ENCODE results near the gene HNRNPDL. TPM values are rescaled to one million over a fixed set of nuclear protein-coding genes. Genes with fewer than 3 reads are reported as not detected.

Gene HNRNPDL
- total and polyA plus RNA-seq, 2 donors (not counting 1 experiment from before 2014, with no cell fraction given): 296 to 370 TPM

GRCh38 chr4:82403725-82404124 lies 26.5 kb downstream of the HNRNPDL start:
- no peaks in the 10 kb centered on the region for H3K9me3 Mint-ChIP-seq (ENCODE audit: insufficient read depth)
- Histone ChIP-seq H4K20me1 (ENCODE audit: control insufficient read depth, insufficient read depth, low read length, poor library complexity, severe bottlenecking) (no peaks in the 10 kb centered on the region), H3K36me3 (replicated peaks in 1 of 2; ENCODE audit: control extremely low read depth in 1 of 2, control insufficient read depth in 1 of 2, extremely low read depth in 1 of 2, insufficient read depth in 2 of 2, low read length in 1 of 2) (no peaks in the 10 kb centered on the region), H3K4me1 (ENCODE audit: control insufficient read depth in 2 of 2, insufficient read depth in 2 of 2, low read length in 2 of 2) (peaks cover 0 to under 1% of the 10 kb centered on the region in 2 donors), H3K9me3 (ENCODE audit: control extremely low read depth in 1 of 3, control insufficient read depth in 2 of 3, insufficient read depth in 1 of 3, low read length in 2 of 3) (no peaks in the 10 kb centered on the region), H3K9ac (ENCODE audit: low read length) (no peak overlapping the region), H3K27me3 (replicated peaks in 1 of 4; ENCODE audit: control extremely low read depth in 1 of 4, control insufficient read depth in 3 of 4, insufficient read depth in 4 of 4, low read length in 3 of 4) (no peaks in the 10 kb centered on the region), H3K4me2 (replicated peaks; ENCODE audit: low read depth, low read length, poor library complexity, severe bottlenecking) (no peak overlapping the region), H3K4me3 (ENCODE audit: control extremely low read depth in 1 of 5, extremely low read depth in 1 of 5, insufficient read depth in 1 of 5, low read depth in 2 of 5, low read length in 4 of 5) (no peak overlapping the region), H3K27ac (ENCODE audit: low read length in 2 of 2) (no peak overlapping the region), H3K79me2 (ENCODE audit: control insufficient read depth, insufficient read depth, low read length) (no peaks in the 10 kb centered on the region), H2AFZ (ENCODE audit: insufficient read depth, low read depth, low read length, poor library complexity, severe bottlenecking) (no peak overlapping the region)
- intact Hi-C loops (cut with micrococcal nuclease): no loop called here
- H3K27me3 Mint-ChIP-seq: peaks cover 3% of the 10 kb centered on the region
- ChIA-PET CTCF (no interaction called here), POLR2A (no interaction called here)
- H3K4me3 Mint-ChIP-seq: no peak overlapping the region
- no peak for TF ChIP-seq CTCF (IDR thresholded peaks at IDR 0.05)
- no peak for TF ChIP-seq EZH2 (IDR thresholded peaks at IDR 0.05; ENCODE audit: borderline replicate concordance, insufficient read depth, low read depth, low read length, poor library complexity, severe bottlenecking)
- no CpG with 5 or more reads among the region's 1 CpG for WGBS (ENCODE audit: insufficient coverage)
- DNase-seq (no peak), ATAC-seq (ENCODE audit: low read depth) (no peak)
- no peak overlapping the region for H3K27ac Mint-ChIP-seq
- H3K4me1 Mint-ChIP-seq: no peaks in the 10 kb centered on the region

GRCh38 chr4:82402196-82402775 lies 28.0 kb downstream of the HNRNPDL start:
- no peak overlapping the region for H3K4me3 ChIP-seq (ENCODE audit: control extremely low read depth in 1 of 5, extremely low read depth in 1 of 5, insufficient read depth in 1 of 5, low read depth in 2 of 5, low read length in 4 of 5)
- H3K27me3 ChIP-seq (replicated peaks in 1 of 4; ENCODE audit: control extremely low read depth in 1 of 4, control insufficient read depth in 3 of 4, insufficient read depth in 4 of 4, low read length in 3 of 4): no peaks in the 10 kb centered on the region
- Mint-ChIP-seq H3K27ac (no peak overlapping the region), H3K27me3 (peaks cover 3% of the 10 kb centered on the region), H3K9me3 (ENCODE audit: insufficient read depth) (no peaks in the 10 kb centered on the region), H3K4me3 (no peak overlapping the region), H3K4me1 (peaks cover 5% of the 10 kb centered on the region)
- no peak overlapping the region for H3K9ac ChIP-seq (ENCODE audit: low read length)
- H4K20me1 ChIP-seq (ENCODE audit: control insufficient read depth, insufficient read depth, low read length, poor library complexity, severe bottlenecking): no peaks in the 10 kb centered on the region
- intact Hi-C loops (cut with micrococcal nuclease): no loop called here
- WGBS (ENCODE audit: insufficient coverage): 97% methylated on average over 12 of the region's 17 CpGs
- ChIA-PET CTCF (no interaction called here), POLR2A (no interaction called here)
- ATAC-seq (ENCODE audit: low read depth): no peak
- H3K36me3 ChIP-seq (replicated peaks in 1 of 2; ENCODE audit: control extremely low read depth in 1 of 2, control insufficient read depth in 1 of 2, extremely low read depth in 1 of 2, insufficient read depth in 2 of 2, low read length in 1 of 2): no peaks in the 10 kb centered on the region
- no peak for TF ChIP-seq CTCF (IDR thresholded peaks at IDR 0.05)
- TF ChIP-seq EZH2 (IDR thresholded peaks at IDR 0.05; ENCODE audit: borderline replicate concordance, insufficient read depth, low read depth, low read length, poor library complexity, severe bottlenecking): no peak
- peaks cover 0 to 8% of the 10 kb centered on the region in 2 donors for H3K4me1 ChIP-seq (ENCODE audit: control insufficient read depth in 2 of 2, insufficient read depth in 2 of 2, low read length in 2 of 2)
- no peak for DNase-seq
- H3K27ac ChIP-seq (ENCODE audit: low read length in 2 of 2): no peak overlapping the region
- no peak overlapping the region for H2AFZ ChIP-seq (ENCODE audit: insufficient read depth, low read depth, low read length, poor library complexity, severe bottlenecking)
- H3K79me2 ChIP-seq (ENCODE audit: control insufficient read depth, insufficient read depth, low read length): no peaks in the 10 kb centered on the region
- H3K4me2 ChIP-seq (replicated peaks; ENCODE audit: low read depth, low read length, poor library complexity, severe bottlenecking): no peak overlapping the region
- H3K9me3 ChIP-seq (ENCODE audit: control extremely low read depth in 1 of 3, control insufficient read depth in 2 of 3, insufficient read depth in 1 of 3, low read length in 2 of 3): no peaks in the 10 kb centered on the region

All from B cell (primary cell).